SH-SY5Y (cell line): ENCODE data around the gene GAL3ST1.

Source experiments
- GATA2 ChIP-seq: IDR thresholded peaks from 2 replicates; pipeline ENCODE4 v1.6.1; 2011; ENCODE audit warnings: mild to moderate bottlenecking, low read depth, low read length
- GATA3 ChIP-seq: IDR thresholded peaks from 2 replicates; pipeline ENCODE4 v1.6.1; 2011; ENCODE audit warnings: low read depth, mild to moderate bottlenecking, low read length, moderate library complexity

Gene GAL3ST1

DNA sequence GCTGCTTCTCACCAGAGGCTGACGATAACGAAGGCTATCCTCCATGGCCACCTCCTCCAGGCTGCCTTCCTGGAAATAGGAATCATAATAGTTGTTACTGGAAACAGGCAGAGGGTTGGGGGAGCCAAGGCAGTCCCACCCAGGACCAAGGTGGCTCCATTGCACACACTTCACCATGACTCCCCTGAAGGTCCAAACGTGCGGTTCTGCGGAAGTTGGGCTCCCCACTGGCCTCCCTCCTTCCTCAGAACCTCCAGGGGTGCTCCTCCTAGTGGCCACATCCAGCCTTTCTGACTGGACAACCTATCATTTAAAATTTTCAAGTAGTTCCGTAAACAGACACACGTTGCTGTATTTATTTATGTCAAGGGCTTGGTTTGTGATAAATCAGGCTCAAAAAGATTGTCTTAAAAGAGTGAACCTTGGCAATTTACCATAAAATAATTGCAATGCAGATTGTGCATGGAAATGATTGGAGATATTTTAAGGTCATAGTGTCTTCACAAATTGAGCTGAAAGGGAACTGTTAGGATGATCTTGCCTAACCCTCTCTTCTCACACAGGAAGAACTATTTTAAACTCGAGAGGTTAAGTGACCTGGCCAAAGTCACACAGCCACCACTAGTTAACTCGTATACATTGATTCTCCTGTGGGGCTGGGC is 31.1 kb upstream of the GAL3ST1 start:
- TF ChIP-seq GATA2 (no peak), GATA3 (no peak)

DNA sequence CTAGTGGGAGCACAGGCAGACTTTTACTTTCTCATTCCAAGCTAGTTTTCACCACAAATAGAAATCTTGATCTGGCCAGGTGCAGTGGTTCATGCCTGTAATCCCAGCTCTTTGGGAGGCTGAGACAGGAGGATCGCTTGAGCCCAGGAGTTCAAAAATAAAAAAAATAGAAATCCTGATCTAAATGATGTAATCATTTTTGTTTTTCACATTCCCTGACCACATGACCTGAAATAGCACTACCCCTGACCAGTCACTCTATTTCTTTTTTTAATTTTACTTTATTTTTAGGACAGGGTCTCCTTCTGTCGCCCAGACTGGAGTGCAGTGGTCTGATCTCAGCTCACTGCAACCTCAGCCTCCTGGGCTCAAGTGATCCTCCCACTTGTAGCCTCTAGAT is 30.3 kb upstream of the GAL3ST1 start:
- no peak for TF ChIP-seq GATA2
- TF ChIP-seq GATA3: no peak

DNA sequence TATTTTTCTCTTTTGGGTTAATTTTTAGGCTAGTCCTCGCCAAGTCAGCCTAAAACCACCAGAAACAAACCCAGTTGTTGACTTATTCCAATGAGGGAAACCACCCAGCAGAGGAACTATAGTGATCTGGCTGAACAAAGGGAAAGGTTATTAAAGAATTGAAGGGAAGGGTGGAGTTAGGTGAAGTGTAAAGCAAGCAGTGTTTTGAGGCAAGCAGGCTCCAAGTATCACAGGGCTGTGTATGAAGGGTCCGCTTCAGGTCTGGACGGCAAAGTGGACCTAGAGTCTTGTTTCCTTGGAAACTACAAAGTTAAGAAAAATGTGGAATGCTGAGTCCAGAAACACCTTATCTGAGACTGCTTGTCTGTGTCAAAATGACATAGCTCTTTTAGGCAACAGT is 29.3 kb upstream of the GAL3ST1 start:
- TF ChIP-seq GATA3: no peak
- no peak for TF ChIP-seq GATA2

DNA sequence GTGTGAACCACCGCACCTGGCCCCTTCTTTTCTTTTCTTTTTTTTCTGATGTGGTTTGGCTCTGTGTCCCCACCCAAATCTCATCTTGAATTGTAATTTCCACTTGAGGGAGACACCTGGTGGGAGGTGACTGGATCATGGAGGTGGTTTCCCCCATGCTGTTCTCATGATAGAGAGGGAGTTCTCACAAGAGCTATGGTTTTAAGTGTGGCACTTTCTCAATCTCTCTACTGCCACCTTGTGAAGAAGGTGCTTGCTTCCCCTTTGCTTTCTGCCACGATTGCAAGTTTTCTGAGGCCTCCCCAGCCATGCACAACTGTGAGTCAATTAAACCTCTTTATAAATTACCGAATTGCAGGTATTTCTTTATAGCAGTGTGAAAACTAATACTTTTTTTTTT is 27.6 kb upstream of the GAL3ST1 start:
- no peak for TF ChIP-seq GATA3
- no peak for TF ChIP-seq GATA2

DNA sequence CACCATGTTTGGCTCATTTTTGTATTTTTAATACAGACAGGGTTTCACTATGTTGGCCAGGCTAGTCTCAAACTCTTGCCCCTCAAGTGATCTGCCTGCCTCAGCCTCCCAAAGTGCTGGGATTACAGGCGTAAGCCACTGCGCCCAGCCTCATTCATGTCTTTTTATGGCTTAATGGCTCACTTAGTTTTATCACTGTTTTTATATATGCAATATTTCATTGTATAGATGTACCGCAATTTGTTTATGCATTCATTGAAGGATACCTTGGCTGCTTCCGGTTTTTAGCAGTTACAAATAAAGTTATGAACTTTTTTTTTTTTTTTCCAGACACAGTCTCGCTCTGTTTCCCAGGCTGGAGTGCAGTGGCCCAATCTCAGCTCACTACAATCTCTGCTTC is 27.0 kb upstream of the GAL3ST1 start:
- TF ChIP-seq GATA3 (no peak), GATA2 (no peak)

DNA sequence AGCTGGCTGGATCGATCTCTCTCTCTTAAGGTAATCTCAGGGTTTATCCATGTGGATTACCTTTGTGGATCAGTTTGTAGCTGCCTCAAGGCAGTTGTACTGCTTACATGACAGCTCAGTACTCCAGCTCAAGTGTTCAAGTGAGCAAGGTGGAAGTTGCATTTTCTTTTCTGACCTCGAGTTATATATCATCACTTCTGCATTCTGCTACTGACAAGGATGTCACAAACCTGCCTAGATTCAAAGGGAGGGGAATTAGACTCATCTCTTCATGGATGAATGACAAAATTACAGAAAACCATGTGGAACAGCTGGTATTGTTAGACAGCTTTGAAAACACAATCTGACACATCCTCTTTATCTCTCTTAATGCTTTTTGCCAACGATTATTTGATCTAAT is 26.5 kb upstream of the GAL3ST1 start:
- TF ChIP-seq GATA3 (no peak), GATA2 (no peak)

DNA sequence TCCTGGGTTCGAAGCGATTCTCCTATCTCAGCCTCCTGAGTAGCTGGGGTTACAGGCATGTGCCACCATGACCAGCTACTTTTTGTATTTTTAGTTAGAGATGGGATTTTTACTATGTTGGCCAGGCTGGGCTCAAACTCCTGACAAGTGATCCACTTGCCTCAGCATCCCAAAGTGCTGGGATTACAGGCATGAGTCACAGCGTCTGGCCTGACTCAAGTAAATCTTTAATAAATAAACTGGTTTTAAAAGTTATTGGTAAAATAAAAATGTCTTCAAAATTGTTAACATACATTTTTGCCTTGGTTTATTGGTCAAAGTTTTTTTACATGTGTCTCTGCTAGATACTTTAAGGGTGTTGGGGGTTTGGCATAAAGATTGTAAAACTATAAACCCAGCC is 24.5 kb upstream of the GAL3ST1 start:
- TF ChIP-seq GATA3: no peak
- no peak for TF ChIP-seq GATA2

DNA sequence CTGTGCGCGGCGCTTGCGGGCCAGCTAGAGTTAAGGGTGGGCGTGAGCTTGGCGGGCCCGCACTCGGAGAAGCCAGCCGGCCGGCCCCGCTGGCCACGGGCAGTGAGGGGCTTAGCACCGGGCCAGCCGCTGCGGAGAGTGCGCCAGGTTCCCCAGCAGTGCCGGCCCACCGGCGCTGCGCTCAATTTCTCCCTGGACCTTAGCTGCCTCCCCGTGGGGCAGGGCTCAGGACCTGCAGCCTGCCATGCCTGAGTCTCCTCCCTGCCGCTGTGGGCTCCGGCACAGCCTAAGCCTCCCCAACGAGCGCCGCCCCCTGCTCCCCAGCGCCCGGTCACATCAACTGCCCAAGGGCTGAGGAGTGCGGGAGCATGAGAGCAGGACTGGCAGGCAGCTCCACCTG is 22.4 kb upstream of the GAL3ST1 start:
- no peak for TF ChIP-seq GATA3
- no peak for TF ChIP-seq GATA2

DNA sequence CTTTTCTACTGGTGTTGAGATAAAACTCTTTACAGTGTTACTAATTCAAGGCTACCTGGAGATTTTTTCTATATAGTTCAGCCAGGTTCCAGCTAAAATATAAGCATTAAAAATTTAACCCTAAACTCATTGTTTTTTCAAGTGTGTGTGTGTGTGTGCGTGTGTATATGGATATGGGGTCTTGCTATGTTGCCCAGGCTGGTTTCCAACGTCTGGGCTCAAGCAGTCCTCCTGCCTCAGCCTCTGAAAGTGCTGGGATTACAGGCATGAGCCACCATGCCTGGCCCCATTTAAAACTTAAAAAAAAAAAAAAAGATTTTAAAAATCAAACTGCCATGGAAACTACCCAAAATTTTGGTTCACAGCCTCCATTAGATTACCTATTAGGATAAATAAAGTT is 21.7 kb upstream of the GAL3ST1 start:
- TF ChIP-seq GATA2: no peak
- TF ChIP-seq GATA3: no peak

DNA sequence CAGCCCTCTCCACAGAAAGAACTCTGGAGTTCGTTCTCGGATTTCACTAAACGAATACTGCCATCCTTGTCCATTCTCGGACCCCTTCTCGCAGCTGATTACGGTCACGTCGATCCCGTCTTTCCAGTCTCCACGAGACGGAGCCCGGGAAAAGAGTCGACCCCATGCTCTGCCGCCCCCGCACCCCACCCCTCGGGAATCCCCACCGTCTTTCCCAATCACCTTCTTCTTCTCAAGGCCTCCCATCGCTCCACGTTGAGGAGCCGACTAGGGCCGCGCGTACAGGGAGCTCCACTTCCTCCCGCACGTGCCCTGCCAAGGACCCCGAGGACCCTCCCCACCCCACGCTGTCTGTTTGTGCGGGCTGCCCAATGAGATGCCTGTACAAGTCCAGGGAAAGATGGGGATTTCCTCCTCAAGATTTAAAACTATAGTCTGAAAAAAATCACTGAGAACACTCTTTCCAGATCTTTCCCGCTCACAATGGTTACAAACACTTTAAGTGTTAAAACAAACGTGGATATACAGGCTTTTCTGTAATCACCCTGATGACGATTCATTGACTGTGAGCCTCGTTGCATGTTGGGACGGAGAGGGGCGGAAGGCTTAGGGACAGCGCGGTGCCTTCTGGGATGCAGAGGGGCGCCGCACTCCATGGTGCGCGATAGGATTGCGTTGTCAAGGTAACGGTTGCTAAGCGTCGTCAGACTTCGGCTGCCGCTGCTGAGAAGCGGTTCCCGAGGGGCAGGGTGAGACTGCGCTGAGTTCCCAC is 17.3 kb upstream of the GAL3ST1 start, which contains the start of gene PES1:
PES1 (minus strand) TSS at position 323 of the 772 bp plus-strand sequence; CDS start at position 246, 77 bp downstream.
- TF ChIP-seq GATA3 (no peak), GATA2 (peak; percentile 17; the same call in 1 of the 2 replicates)

DNA sequence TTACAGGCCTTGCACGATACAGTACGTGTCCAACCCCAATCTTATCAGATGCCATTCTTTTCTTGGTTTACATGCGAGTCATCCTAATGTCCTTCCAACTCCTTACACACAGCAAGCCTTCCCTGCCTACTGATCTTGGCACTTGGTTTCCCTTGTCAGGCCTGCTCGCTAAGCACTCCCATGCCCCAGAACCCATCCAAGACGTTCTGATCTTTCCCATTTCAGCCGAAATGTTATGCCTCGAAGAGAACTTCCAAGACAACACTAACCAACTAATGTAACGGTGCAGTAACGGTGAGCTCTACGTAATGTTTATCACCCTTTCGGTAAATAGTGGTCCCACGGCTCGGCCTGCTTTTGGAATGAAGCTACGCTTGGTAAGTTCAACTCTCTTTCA is 16.7 kb upstream of the GAL3ST1 start:
- TF ChIP-seq GATA2 (no peak), GATA3 (no peak)

DNA sequence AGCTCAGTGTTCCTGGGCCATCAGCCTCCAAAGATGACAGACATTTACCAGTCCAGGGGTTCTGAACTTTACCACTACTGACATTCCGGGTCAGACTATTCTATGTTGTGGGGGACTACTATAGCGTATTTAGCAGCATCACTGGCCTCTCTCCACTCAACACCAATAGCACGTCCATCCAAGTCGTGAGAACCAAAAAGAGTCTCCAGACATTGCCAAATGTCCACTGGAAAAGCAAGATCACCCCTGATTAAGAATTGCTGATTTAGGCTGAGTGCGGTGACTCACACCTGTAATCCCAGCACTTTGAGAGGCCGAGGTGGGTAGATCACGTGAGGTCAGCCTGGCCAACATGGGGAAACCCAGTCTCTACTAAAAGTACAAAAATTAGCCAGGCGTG is 11.9 kb upstream of the GAL3ST1 start:
- TF ChIP-seq GATA3: no peak
- no peak for TF ChIP-seq GATA2

DNA sequence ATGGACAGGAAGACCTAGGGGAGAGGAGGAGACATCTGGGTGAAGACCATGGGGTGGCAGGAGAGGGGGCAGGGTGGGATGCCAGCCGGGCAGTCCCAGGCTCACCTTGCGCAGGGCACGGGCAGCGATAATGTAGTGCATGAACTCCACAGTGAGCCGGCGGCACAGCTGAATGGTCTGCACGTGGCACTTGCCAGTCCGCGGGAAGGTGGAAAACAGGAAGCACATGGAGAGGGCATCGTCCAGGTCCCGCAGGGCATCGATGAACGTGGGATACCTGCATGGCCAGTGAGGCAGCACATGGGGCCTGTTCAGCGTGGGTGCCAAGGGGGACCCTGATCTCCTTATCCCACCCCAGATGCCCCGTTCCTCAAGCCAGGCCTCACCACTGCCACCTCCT is 10.0 kb upstream of the GAL3ST1 start:
- no peak for TF ChIP-seq GATA2
- TF ChIP-seq GATA3: no peak

DNA sequence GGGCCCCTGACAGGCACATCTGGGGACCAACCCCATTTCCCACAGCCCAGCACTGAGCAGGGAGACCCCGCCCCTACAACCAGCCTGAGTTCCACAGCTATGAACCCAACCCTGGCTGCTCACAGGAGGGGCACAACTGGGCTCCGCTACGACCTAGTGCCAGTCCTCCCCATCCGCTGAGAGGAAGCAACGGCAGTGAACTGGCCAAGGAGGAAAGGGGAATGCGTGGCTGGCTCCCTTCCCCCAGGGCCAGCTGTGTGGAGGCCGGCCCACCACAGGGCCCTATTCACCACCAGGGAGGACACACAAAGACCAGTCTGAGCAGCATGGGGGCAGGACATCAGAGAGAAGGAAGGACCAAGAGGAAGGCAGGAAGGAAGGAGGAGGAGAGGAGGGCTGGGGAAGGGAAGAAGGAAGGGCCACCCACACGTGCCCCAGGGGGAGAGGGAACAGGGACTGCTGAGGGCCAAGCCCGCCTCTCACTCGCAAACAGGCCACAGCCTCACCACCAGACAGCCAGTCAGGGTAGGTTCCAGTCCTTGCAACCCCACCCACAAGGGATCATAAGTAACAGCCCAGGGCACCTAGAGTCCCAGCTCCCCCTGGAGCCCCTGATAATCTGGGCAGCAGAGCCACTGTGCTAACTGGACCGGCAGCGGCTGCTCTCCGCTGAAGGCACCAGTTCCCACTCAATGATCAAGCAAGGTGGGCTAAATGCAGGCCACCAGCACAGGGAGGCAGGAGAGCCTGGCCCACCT is 8.5 kb upstream of the GAL3ST1 start:
- no peak for TF ChIP-seq GATA3
- no peak for TF ChIP-seq GATA2
